HG02642 (cell line): ENCODE measurements around the gene HEPACAM.

Source experiments
- ATAC-seq: cut with Tn5 transposase; IDR thresholded peaks from one replicate; pipeline ENCODE4 v1.9.1; 2021; ENCODE audit warnings: mild to moderate bottlenecking; ENCODE audit not compliant: unreplicated experiment, poor library complexity

HEPACAM gene

GRCh38 chr11:124944565-124944964 is 8.7 kb upstream of the HEPACAM start:
- no peak for ATAC-seq

GRCh38 chr11:124943741-124944140 is 7.9 kb upstream of the HEPACAM start:
- ATAC-seq = no peak

GRCh38 chr11:124943254-124943616 is 7.4 kb upstream of the HEPACAM start:
- no peak for ATAC-seq

- ATAC-seq = no peak
Observed at GRCh38 chr11:124942466-124943253, 6.8 kb upstream of the HEPACAM start.

GRCh38 chr11:124941703-124942102 is 5.9 kb upstream of the HEPACAM start:
- no peak for ATAC-seq

GRCh38 chr11:124938970-124939369 is 3.1 kb upstream of the HEPACAM start:
- ATAC-seq = no peak

GRCh38 chr11:124938206-124938765 is 2.4 kb upstream of the HEPACAM start:
- ATAC-seq = no peak

GRCh38 chr11:124937336-124937935 is 1.6 kb upstream of the HEPACAM start:
- ATAC-seq = no peak

- no peak for ATAC-seq
Observed at GRCh38 chr11:124934862-124935547, 842 bp downstream of the HEPACAM start.

GRCh38 chr11:124930799-124931198 is 5.0 kb downstream of the HEPACAM start:
- ATAC-seq = peak; percentile 48

GRCh38 chr11:124928942-124929665 is 6.7 kb downstream of the HEPACAM start:
- no peak for ATAC-seq

- ATAC-seq = no peak
Observed at GRCh38 chr11:124923296-124923695, 12.6 kb downstream of the HEPACAM start.

GRCh38 chr11:124922831-124923230 is 13.0 kb downstream of the HEPACAM start:
- no peak for ATAC-seq

GRCh38 chr11:124920870-124921609 is 14.8 kb downstream of the HEPACAM start:
- no peak for ATAC-seq

- ATAC-seq = no peak
Observed at GRCh38 chr11:124920356-124920755, 15.5 kb downstream of the HEPACAM start.

GRCh38 chr11:124919898-124920297 is 15.9 kb downstream of the HEPACAM start:
- no peak for ATAC-seq

- no peak for ATAC-seq
Observed at GRCh38 chr11:124918950-124919349, 16.9 kb downstream of the HEPACAM start, which contains the start of gene HEPN1. Gene HEPN1 (plus strand): TSS chr11:124919250.

- ATAC-seq = no peak
Observed at GRCh38 chr11:124917115-124917637, 18.7 kb downstream of the HEPACAM start.

- no peak for ATAC-seq
Observed at GRCh38 chr11:124916370-124916710, 19.5 kb downstream of the HEPACAM start.
